Activated gamma-delta T cell treated with Interleukin-2 at 50 U/mL for 16 hours (primary cell): ENCODE measurements around the gene CTTN.
"Not testable (repeated sequence)": the region's sequence is repeated elsewhere in the genome, so short reads cannot be mapped to it uniquely, and the experiment has no call there.

Experiments
- DNase-seq: peaks from one replicate; pipeline ENCODE4 v3.0.0-alpha.2; 2020

CTTN gene

DNA sequence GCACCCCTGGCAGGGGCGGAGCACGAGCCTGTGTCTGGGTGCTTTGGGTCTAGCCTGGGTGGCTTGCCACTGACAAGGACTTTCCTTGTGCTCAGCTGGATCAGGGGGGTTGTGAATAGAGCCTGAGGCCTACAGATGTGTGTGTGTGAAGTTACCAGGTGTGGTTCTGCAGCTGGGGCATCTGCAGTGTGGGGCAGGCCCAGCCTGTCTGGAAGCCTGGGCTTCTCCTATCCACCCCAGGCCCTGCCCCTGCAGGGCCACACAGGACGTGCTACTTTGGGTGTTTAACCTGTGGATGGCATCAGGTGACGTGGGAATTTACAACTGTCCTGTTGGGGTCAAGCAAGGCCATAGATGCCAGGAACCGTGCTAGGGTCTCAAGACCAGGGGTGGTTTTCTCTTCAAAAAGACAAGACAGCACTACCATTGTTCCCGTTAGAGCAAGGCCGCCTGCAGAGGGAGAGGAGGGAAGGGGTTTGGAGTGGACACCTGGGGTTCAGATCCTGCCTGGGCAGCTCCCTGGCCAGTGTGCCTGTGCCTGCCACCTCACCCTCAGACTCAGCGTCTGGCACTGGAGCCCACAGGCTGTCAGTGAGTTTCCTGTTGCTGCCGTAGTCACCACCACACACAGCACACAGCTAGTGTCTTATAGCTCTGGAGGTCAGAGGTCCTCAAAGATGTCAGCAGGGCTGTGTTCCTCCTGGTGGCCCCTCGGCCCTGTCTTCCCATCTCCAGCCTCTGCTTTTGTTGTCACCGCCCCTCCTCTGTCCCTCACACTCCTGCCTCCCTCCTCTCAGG is 31.6 kb downstream of the CTTN start:
- no peak for DNase-seq

GRCh38 chr11:70430671-70431574 is 32.6 kb downstream of the CTTN start:
- no peak for DNase-seq

DNA sequence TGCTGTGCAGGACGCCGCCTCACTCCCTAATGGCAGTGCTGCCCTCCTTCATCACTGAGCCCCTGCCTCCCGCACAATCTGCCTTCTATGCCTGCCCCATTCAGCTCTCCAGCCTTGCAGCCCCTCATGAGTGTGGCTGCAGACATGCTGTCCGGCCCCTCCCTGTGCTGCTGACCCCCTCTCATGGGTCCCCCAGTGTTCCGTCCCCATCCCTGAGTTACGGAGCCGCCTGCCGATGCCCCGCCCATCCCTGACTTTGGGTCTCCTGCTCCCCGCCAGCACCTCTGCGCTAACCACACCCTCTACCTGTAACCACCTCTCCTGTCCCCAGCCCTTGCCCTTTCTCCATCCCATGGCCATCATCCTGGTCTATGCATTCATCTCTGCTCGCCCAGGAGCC is 33.3 kb downstream of the CTTN start:
- no peak for DNase-seq

GRCh38 chr11:70432065-70432464 is 33.7 kb downstream of the CTTN start:
- DNase-seq = no peak

- no peak for DNase-seq
Measured at GRCh38 chr11:70432580-70432979, 34.3 kb downstream of the CTTN start.

GRCh38 chr11:70433038-70433437 is 34.7 kb downstream of the CTTN start:
- no peak for DNase-seq

GRCh38 chr11:70433526-70433925 is 35.2 kb downstream of the CTTN start:
- no peak for DNase-seq

- no peak for DNase-seq
Measured at GRCh38 chr11:70433966-70434812, 35.9 kb downstream of the CTTN start.

GRCh38 chr11:70434813-70435278 is 36.5 kb downstream of the CTTN start:
- no peak for DNase-seq

GRCh38 chr11:70435361-70435760 is 37.0 kb downstream of the CTTN start:
- DNase-seq = no peak

GRCh38 chr11:70435765-70436500 is 37.6 kb downstream of the CTTN start:
- DNase-seq = no peak

DNA sequence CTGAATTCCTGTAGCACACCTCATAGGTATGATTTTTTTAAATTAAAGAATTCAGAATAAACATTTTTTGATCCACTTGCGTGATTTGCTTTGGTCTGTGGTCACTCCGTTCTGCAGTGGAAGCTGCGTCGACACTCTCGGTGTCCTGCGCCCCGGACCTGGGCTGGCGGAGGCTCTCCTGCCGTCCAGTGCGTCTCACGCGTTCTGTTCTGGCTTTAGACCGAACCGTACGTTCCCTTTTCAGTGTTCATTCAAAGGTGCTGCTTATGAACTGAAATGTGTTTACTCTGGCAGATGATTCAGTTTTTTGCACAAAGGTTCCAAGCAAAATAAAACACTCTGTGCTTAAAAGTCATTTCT is 38.2 kb downstream of the CTTN start:
- no peak for DNase-seq

GRCh38 chr11:70437111-70437784 is 38.9 kb downstream of the CTTN start:
- DNase-seq = no peak

GRCh38 chr11:70440206-70440605 is 41.9 kb downstream of the CTTN start:
- DNase-seq = no peak

DNA sequence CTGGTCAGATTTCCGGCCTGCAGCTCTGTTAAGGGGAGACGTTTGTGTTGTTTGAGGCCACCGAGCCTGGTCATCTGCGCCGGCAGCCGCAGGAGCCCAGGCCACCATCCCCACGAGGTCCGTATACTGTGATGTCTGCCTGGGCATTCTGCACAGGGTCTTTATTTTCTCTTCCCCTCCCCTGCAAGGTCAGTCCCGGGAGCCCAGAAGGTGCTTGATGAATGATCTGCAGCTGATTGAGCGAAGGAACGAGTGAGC is 45.4 kb downstream of the CTTN start:
- no peak for DNase-seq

DNA sequence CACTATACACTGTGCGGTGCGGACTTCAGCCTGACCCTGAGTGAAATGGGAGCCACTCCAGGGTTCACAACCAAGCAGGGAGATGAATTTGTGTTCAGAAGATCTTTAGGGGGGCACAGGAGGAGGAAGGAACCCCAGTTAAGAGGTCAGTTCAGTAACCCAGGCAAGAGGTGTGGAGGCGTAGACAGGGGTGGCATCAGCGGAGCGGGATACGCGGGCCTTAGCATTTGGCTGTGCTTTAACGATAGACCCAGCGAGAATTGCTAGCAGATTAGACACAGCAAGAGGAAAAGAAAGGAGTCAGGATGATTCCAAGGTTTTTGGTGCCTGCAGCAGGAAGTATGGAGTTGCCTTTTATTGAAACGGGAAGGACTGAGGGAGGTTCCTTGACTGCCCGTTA is 46.8 kb downstream of the CTTN start:
- no peak for DNase-seq

GRCh38 chr11:70445605-70446004 is 47.3 kb downstream of the CTTN start:
- DNase-seq = no peak

DNA sequence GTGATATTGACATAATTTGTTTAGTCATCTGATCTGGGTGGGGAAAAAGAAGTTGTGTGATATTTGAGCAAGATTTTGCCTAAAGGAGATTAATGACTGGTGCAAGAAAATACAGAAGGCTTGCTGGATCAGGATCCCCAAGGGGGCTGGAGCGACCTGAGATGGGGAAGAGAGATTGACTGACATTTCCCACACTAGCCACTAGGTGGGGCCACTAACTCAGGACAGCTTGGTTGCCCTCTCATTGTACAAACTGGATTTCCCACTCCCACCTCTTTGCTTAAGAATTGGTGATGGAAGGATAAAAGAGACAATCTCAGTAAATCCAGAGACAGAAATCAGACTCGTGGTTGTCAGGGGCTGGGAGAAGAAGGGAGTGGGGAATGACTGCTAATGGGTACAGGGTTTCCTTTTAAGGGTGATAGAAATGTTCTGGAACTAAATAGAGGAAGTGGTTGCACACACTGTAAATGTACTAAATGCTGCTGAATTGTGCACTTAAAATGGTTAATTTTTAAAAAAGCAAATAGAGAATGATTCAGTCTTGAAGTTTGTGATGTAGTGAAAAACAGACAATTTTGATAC is 50.7 kb downstream of the CTTN start:
- no peak for DNase-seq

DNA sequence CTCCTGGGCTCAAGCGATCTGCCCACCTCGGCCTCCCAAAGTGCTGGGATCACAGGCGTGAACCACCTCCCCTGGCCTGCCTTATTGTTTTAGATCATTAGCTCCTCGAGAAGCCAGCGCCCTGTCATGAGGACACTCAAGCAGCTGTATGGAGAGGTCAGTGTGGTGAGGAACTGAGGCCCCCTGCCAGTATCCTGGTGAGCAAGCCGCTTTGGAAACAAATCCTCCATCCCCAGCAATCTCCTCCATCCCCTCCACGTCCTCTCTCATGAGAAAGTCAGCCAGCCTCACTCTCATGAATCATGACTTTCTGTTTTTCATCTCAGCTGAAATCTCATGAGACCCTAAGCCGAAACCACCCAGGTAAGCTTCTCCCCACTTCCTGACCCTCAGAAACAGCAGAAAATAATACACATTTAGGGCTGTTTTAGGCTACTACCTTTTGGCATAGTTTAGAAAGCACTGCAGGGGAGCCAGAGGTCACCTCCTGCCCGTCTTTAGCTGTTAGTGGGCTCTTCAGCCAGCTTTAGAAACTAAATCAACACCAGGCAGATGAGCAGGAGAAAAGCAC is 56.0 kb downstream of the CTTN start:
- no peak for DNase-seq

DNA sequence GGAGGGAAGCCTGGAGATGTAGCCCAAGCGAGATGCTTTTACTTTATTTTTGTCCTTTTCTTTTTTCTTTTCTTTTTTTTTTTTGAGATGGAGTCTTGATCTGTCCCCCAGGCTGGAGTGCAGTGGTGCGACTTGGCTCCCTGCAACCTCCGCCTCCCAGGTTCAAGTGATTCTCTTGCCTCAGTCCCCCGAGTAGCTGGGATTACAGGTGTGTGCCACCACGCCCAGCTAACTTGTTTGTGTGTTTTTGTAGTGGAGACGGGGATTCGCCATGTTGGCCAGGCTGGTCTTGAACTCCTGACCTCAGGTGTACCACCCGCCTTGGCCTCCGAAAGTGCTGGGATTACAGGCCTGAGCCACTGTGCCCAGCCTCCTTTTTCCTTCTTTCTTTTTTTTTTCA is 56.5 kb downstream of the CTTN start:
- not testable (repeated sequence) for DNase-seq

GRCh38 chr11:70455354-70455753 is 57.0 kb downstream of the CTTN start:
- DNase-seq = no peak
